Mucosa of rectum (tissue), 2 donors: ENCODE data around the gene TUBA8.

Experiments
- H3K27ac ChIP-seq, 2 donors: one replicate each; pipeline ENCODE4 v1.7.0; 2013; ENCODE audit warnings: inconsistent platforms in 2 of 2, low read depth in 2 of 2, low read length in 2 of 2
- H3K27me3 ChIP-seq, 2 donors: one replicate each; pipeline ENCODE4 v1.7.0; 2013; ENCODE audit warnings: low read length in 2 of 2; ENCODE audit not compliant: control insufficient read depth in 2 of 2, insufficient read depth in 2 of 2
- H3K36me3 ChIP-seq, 2 donors: one replicate each; pipeline ENCODE4 v1.7.0; 2013; ENCODE audit warnings: low read length in 2 of 2; ENCODE audit not compliant: control insufficient read depth in 2 of 2, insufficient read depth in 2 of 2
- H3K4me1 ChIP-seq, 2 donors: one replicate each; pipeline ENCODE4 v1.7.0; 2013; ENCODE audit warnings: low read length in 2 of 2, mild to moderate bottlenecking in 1 of 2; ENCODE audit not compliant: control insufficient read depth in 2 of 2, insufficient read depth in 2 of 2
- H3K4me3 ChIP-seq, 2 donors: one replicate each; pipeline ENCODE4 v1.7.0; 2013; ENCODE audit warnings: low read length in 2 of 2
- H3K9ac ChIP-seq, 2 donors: one replicate each; pipeline ENCODE4 v1.7.0; 2013; ENCODE audit warnings: low read length in 2 of 2, low read depth in 1 of 2, mild to moderate bottlenecking in 1 of 2
- H3K9me3 ChIP-seq, 2 donors: one replicate each; pipeline ENCODE4 v1.7.0; 2013; ENCODE audit warnings: low read length in 2 of 2; ENCODE audit not compliant: control insufficient read depth in 2 of 2
- donor health status: healthy.
- donor health status: Normal muscosa, but diverticular disease.

Gene TUBA8

DNA sequence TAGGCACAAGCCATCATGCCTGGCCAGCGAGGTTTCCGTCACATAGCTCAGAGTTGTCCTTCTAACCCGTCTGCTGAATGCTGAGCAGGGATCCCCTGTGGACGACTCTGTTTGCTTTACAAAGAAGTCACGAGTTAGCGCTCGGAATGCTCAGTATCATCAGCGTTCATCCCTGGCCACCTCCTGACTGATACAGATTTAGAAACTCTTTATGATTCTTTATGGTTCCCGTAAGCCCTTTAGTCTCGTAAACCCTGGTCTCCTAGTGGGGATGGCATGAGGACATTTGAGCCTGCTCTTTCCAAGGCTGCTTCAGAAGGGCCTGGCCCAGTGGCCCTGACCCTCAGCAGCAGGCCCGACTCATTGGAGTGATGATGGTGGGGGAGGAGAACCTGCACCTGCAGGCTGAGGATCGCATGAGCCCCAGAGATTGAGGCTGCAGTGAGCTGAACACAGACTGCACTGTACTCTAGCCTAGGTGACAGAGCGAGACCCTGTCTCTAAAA, 23.2 kb upstream of the TUBA8 start:
- H3K4me1 ChIP-seq, result peaks cover 28 to 37% of the 10 kb centered on the region in 2 donors
- peaks cover 46 to 53% of the 10 kb centered on the region in 2 donors for H3K36me3 ChIP-seq
- no peaks in the 10 kb centered on the region for H3K27me3 ChIP-seq
- no peaks in the 10 kb centered on the region for H3K9me3 ChIP-seq
- no peak overlapping the region for H3K9ac ChIP-seq
- peak overlapping the region; percentile 56 to 61 for H3K27ac ChIP-seq
- H3K4me3 ChIP-seq, result no peak overlapping the region

DNA sequence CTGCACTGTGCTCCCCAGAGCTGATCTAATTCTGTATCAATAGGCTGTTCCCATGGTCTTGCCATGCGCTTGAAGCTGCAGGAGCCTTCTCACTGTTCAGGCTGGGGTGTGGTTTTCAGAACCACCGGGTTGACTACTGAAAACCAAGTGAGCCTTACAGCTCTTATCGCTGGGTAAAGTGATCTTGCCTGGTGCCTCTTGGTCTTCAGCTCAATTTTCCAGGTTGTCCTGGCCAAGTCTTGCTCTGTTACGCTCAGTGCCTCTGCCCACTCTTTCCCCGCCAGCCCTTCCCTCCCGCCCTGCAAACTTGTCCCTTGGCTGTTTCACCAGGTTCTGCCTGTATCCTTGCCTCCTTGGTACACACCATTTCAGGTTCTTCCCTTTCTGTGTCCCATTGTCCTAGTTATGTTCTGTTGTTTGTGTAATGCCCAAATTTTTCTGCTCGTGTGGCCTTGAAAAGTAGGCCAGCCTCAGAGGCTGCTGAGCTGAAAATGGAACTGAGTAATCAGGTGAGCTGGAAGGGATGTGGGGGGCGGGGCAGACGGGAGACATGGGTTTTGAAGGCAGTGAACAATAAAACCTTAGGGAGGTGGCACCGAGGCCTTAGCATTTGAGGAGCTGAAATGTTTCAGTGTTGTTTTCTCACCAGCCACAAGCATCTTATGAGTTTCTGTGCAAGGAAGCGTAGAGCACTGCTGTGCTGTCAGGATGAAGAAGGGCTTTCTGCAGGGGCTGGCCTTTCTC, 21.6 kb upstream of the TUBA8 start:
- Histone ChIP-seq H3K9ac (no peak overlapping the region), H3K4me1 (peaks cover 31 to 39% of the 10 kb centered on the region in 2 donors), H3K27ac (peak overlapping the region; percentile 40 to 70), H3K9me3 (no peaks in the 10 kb centered on the region), H3K36me3 (peaks cover 30 to 39% of the 10 kb centered on the region in 2 donors), H3K4me3 (peak overlapping the region in 1 of 2 donors; percentile 7), H3K27me3 (no peaks in the 10 kb centered on the region)

DNA sequence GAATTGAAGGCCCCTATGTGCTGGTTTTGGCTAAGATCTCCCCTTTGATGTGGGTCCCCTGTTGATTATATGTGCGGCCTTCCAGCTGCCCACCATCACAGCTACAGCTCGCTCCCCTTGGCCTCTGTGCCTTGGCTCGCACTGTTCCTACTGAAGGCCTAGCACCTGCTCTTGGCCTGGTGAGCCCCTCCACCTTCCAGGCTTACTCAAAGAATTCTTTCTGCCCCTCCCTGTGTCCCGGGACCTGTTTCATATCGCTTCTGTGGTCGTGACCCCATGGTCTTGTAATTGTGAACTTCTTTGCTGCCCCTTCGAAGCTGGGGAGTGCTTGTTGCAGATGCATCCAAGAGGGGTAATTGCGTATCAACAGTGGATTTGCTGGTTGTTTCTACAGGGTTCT, 20.3 kb upstream of the TUBA8 start:
- Histone ChIP-seq H3K4me1 (peaks cover 26 to 35% of the 10 kb centered on the region in 2 donors), H3K9ac (no peak overlapping the region), H3K27me3 (no peaks in the 10 kb centered on the region), H3K36me3 (peaks cover 29 to 34% of the 10 kb centered on the region in 2 donors), H3K4me3 (no peak overlapping the region), H3K9me3 (no peaks in the 10 kb centered on the region), H3K27ac (peak overlapping the region in 1 of 2 donors; percentile 25)

DNA sequence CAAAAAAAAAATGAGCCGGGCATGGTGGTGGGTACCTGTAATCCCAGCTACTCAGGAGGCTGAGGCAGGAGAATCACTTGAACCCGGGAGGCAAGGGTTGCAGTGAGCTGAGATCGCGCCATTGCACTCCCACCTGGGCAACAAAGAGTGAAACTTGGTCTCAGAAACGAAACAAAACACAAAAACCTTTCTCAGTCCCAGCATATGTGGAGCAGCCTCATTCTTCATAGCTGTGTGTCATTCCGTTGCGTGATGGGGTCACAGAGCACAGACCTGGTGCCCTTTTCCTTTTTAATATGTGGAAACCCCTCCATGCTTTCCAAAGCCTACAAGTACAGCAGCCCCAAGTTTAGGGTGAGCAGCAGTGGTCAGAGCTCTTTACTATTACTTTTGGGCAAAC, 19.1 kb upstream of the TUBA8 start:
- Histone ChIP-seq H3K36me3 (peaks cover 26 to 31% of the 10 kb centered on the region in 2 donors), H3K4me3 (peak overlapping the region; percentile 63 to 65), H3K9me3 (no peaks in the 10 kb centered on the region), H3K27me3 (no peaks in the 10 kb centered on the region), H3K4me1 (peaks cover 26 to 35% of the 10 kb centered on the region in 2 donors), H3K9ac (peak overlapping the region; percentile 66 to 74), H3K27ac (peak overlapping the region; percentile 89 to 94)

DNA sequence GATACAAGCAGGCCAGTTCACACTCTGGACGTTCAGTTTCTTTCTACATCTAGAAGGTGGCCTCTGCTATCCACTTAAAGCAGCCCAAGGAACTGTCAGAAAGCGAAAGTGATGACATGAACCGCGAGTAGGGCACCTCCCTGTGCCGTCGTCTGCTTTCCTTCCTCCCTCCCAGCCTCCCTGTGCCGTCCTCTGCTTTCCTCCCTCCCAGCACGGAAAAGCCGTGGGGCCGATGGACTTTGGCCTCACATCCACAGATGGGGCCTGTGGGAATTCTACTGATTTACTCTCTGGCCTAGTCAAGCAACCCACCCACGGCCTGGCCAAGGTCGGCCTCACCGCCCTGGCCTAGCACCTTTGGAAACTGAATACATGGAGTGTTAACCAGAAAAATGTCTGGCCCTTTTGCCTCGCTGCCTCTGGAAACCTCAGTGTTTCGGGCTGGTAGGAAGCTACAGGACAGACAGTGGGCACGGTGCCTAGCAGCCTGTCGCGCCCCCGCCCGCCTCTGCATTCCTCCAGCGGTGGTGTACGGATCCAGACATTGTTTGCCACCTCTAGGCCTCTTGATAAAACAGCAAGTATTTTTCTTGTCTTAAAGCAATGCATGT, 18.6 kb upstream of the TUBA8 start:
- Histone ChIP-seq H3K9ac (peak overlapping the region; percentile 66 to 74), H3K4me3 (peak overlapping the region; percentile 63 to 65), H3K27ac (peak overlapping the region; percentile 89 to 94), H3K27me3 (no peaks in the 10 kb centered on the region), H3K9me3 (no peaks in the 10 kb centered on the region), H3K36me3 (peaks cover 22 to 29% of the 10 kb centered on the region in 2 donors), H3K4me1 (peaks cover 26 to 35% of the 10 kb centered on the region in 2 donors)

DNA sequence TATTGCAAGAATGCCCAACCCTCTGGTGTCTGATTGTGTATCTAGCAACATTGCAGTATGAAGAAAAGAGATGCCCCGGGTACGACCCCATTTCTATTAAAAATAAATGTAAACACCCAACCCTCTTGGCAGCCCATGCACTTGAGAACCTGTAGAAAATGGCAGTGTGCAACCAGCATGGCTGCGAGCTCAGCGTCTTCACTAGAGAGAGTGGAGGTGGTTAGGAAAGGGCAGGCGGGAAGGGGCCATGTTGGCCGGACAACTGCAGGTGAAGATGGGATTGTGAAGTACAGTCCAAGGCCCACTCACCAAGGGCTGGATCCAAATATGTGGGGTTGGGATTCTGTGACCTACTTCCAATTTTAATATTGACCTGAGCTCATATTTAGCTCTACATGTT, 16.9 kb upstream of the TUBA8 start:
- peaks cover 23 to 25% of the 10 kb centered on the region in 2 donors for H3K4me1 ChIP-seq
- H3K27me3 ChIP-seq, result no peaks in the 10 kb centered on the region
- no peak overlapping the region for H3K27ac ChIP-seq
- H3K9me3 ChIP-seq, result no peaks in the 10 kb centered on the region
- no peak overlapping the region for H3K9ac ChIP-seq
- H3K36me3 ChIP-seq, result peaks cover 8 to 14% of the 10 kb centered on the region in 2 donors
- no peak overlapping the region for H3K4me3 ChIP-seq

DNA sequence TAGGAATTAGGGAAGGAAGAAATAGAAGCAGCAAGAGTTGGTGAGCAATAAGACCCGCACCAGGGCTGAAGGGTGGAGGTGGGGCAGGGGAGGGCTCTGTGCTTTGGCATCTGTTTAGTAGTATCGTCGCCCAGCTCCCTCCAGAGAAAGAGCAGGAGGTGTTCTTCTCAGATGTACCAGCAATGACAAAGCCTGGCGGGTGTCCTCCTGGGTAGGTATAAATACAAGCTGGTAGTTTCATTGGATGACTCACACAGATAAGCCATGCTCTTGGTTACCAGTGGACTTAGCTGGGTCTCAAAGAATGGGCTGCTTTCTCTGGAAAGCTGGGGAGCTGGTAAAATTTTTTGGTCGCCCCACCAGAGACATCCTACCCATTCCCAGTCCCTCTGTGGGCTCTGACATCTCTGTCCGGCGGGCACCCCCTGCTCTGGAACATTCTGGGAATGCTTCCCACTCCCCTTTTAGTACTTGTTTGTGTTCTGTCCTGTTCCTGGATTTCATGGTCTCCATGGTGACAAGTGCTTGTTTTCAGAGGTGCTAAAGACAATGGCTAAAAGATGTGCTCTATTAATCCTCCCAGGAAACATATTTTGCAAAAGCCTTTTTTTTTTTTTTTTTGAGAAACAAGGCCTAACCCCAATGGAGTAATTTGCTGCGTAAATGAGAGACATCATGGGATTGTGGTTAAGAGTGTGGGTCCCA, 15.4 kb upstream of the TUBA8 start:
- Histone ChIP-seq H3K9me3 (no peaks in the 10 kb centered on the region), H3K4me1 (peaks cover 17 to 18% of the 10 kb centered on the region in 2 donors), H3K27me3 (no peaks in the 10 kb centered on the region), H3K36me3 (peaks cover 0 to 4% of the 10 kb centered on the region in 2 donors), H3K27ac (no peak overlapping the region), H3K9ac (no peak overlapping the region), H3K4me3 (no peak overlapping the region)

DNA sequence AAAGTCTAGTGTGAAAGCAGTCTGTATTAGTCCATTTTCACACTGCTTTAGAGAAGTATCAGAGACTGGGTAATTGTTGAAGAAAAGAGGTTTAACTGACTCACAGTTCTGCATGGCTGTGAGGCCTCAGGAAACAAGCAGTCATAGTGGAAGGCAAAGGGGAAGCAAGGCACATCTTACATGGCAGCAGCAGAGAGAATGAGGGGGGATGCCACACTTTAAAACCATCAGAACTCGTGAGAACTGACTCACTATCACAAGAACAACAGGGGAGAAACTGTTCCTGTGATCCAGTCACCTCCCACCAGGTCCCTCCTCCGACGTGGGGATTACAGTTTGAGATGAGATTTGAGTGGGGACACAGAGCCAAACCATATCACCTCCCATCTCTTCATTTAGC, 13.8 kb upstream of the TUBA8 start:
- Histone ChIP-seq H3K27ac (no peak overlapping the region), H3K36me3 (peaks cover 0 to 6% of the 10 kb centered on the region in 2 donors), H3K9me3 (no peaks in the 10 kb centered on the region), H3K4me3 (no peak overlapping the region), H3K9ac (no peak overlapping the region), H3K27me3 (no peaks in the 10 kb centered on the region), H3K4me1 (peaks cover 6 to 7% of the 10 kb centered on the region in 2 donors)

DNA sequence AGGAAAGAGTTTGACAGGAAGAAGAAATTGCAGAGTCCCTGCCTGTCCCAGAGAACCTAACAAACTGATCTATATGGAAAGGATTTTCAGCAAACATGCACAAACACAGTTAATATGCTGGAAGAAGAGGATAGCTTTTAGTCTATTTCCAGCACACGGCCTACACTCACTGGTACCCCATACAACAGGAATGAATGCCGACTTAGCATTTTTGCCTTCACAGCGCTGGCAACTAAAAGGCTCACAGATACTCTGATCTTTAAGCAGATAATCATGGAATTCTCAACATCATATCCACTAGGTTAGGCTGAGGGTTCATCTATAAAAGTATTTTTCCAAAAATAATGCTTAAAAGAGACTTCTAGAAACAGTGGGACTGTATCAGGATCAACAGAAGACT, 9.8 kb upstream of the TUBA8 start:
- H3K9me3 ChIP-seq, result no peaks in the 10 kb centered on the region
- H3K27me3 ChIP-seq, result no peaks in the 10 kb centered on the region
- H3K4me3 ChIP-seq, result no peak overlapping the region
- H3K9ac ChIP-seq, result no peak overlapping the region
- H3K27ac ChIP-seq, result no peak overlapping the region
- H3K4me1 ChIP-seq, result no peaks in the 10 kb centered on the region
- peaks cover 0 to 11% of the 10 kb centered on the region in 2 donors for H3K36me3 ChIP-seq

DNA sequence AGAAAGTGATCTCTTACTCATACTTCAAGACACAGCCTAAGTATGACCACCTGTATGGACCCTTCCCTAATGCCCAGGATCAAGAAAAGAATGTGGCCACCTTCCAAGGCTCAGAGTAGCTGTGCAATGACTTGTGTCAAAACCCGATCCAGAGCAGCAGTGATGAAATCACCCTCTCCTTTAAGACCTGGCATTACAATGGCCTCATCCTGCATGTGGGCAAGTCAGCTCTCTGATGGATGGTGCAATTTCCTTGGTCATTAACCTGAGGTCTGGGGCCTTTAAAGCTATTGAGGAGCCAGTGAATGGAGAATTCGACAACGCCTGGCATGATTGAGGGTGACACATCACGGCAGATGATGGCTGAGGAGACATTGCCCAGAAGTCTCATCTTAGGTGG, 9.1 kb upstream of the TUBA8 start:
- Histone ChIP-seq H3K27ac (no peak overlapping the region), H3K9me3 (no peaks in the 10 kb centered on the region), H3K9ac (no peak overlapping the region), H3K36me3 (peaks cover 0 to 11% of the 10 kb centered on the region in 2 donors), H3K4me1 (no peaks in the 10 kb centered on the region), H3K27me3 (no peaks in the 10 kb centered on the region), H3K4me3 (no peak overlapping the region)
